Thoracic aorta (tissue), 2 donors: Measurements from ENCODE around the gene ULBP3. TPM values are rescaled to one million over a fixed set of nuclear protein-coding genes. Genes with fewer than 3 reads are reported as not detected.
"Not testable (repeated sequence)": the region's sequence is repeated elsewhere in the genome, so short reads cannot be mapped to it uniquely, and the experiment has no call there.

Experiments used
- ATAC-seq: fragments of 150-250 bp; one replicate; pipeline ENCODE4 v1.8.0; 2017; ENCODE audit warnings: low read depth; ENCODE audit not compliant: insufficient number of reproducible peaks, low FRiP score
- DNase-seq: peaks from one replicate; pipeline ENCODE4 v3.0.0-alpha.2; 2020; ENCODE audit warnings: low spot score
- H3K27ac ChIP-seq, 2 donors: fragments of 200-600 bp; sonication (generic); 1 replicate in 1 of 2; 2 replicates in 1 of 2; pipeline ENCODE4 v1.5.1; 2016; ENCODE audit warnings: mild to moderate bottlenecking in 2 of 2, moderate library complexity in 2 of 2
- H3K27me3 ChIP-seq: fragments of 200-600 bp; sonication (generic); replicated peaks from 2 replicates; pipeline ENCODE4 v1.6.0; 2016; ENCODE audit warnings: mild to moderate bottlenecking; ENCODE audit not compliant: insufficient read depth
- H3K36me3 ChIP-seq: fragments of 200-600 bp; sonication (generic); one replicate; pipeline ENCODE4 v1.5.1; 2016
- H3K4me1 ChIP-seq, 2 donors: fragments of 200-600 bp; sonication (generic); 1 replicate in 1 of 2; 2 replicates in 1 of 2; pipeline versions ENCODE4 v1.5.1 to v1.6.0; 2016; ENCODE audit warnings: low read depth in 2 of 2, mild to moderate bottlenecking in 1 of 2; ENCODE audit not compliant: control insufficient read depth in 1 of 2
- H3K4me3 ChIP-seq: fragments of 200-600 bp; sonication (generic); 2 replicates; pipeline ENCODE4 v1.5.1; 2016; ENCODE audit warnings: mild to moderate bottlenecking
- H3K9me3 ChIP-seq: fragments of 200-600 bp; sonication (generic); 2 replicates; pipeline ENCODE4 v1.5.1; 2016
- total RNA-seq, 2 donors: library from RNA; depleted of rRNA; stranded (reverse); fragments of >200 nt; gene quantifications; one replicate each; pipeline versions ENCODE4 v1.1.0 to v1.2.3, GENCODE V29; 2016
- TF ChIP-seq, protein P1 (sequence below): fragments of 200-600 bp; sonication (generic); IDR thresholded peaks from one replicate; pipeline ENCODE4 v1.5.1; 2019; ENCODE audit warnings: antibody characterized with exemption

ULBP3 gene
- total RNA-seq, 2 donors from 2014 or later: 0.78 to 3.0 TPM

GRCh38 chr6:150063640-150064039, 5.3 kb downstream of the ULBP3 start:
- Histone ChIP-seq H3K27ac (no peak overlapping the region), H3K4me3 (no peak overlapping the region), H3K27me3 (no peaks in the 10 kb centered on the region), H3K9me3 (no peaks in the 10 kb centered on the region), H3K4me1 (peaks cover 4 to 9% of the 10 kb centered on the region in 2 donors), H3K36me3 (no peaks in the 10 kb centered on the region)
- TF ChIP-seq, protein P1, sequence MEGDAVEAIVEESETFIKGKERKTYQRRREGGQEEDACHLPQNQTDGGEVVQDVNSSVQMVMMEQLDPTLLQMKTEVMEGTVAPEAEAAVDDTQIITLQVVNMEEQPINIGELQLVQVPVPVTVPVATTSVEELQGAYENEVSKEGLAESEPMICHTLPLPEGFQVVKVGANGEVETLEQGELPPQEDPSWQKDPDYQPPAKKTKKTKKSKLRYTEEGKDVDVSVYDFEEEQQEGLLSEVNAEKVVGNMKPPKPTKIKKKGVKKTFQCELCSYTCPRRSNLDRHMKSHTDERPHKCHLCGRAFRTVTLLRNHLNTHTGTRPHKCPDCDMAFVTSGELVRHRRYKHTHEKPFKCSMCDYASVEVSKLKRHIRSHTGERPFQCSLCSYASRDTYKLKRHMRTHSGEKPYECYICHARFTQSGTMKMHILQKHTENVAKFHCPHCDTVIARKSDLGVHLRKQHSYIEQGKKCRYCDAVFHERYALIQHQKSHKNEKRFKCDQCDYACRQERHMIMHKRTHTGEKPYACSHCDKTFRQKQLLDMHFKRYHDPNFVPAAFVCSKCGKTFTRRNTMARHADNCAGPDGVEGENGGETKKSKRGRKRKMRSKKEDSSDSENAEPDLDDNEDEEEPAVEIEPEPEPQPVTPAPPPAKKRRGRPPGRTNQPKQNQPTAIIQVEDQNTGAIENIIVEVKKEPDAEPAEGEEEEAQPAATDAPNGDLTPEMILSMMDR: no peak
- DNase-seq (no peak), ATAC-seq (no peak)

- not testable (repeated sequence) for H3K4me1 ChIP-seq, DNase-seq, H3K27ac ChIP-seq, ATAC-seq, H3K4me3 ChIP-seq, H3K9me3 ChIP-seq, H3K36me3 ChIP-seq, H3K27me3 ChIP-seq
These were observed 8.9 kb downstream of the ULBP3 start for GRCh38 chr6:150059973-150060372.

- TF ChIP-seq, protein P1: no peak
- H3K27me3 ChIP-seq: no peaks in the 10 kb centered on the region
- no peak for DNase-seq
- H3K9me3 ChIP-seq: no peaks in the 10 kb centered on the region
- ATAC-seq: no peak
- H3K4me3 ChIP-seq: no peak overlapping the region
- H3K4me1 ChIP-seq: no peaks in the 10 kb centered on the region
- H3K36me3 ChIP-seq: no peaks in the 10 kb centered on the region
- H3K27ac ChIP-seq: no peak overlapping the region
These were observed 9.9 kb downstream of the ULBP3 start for GRCh38 chr6:150058986-150059385.

GRCh38 chr6:150058231-150058792, 10.6 kb downstream of the ULBP3 start:
- H3K4me3 ChIP-seq: no peak overlapping the region
- H3K9me3 ChIP-seq: no peaks in the 10 kb centered on the region
- no peak for ATAC-seq
- no peaks in the 10 kb centered on the region for H3K36me3 ChIP-seq
- no peaks in the 10 kb centered on the region for H3K4me1 ChIP-seq
- TF ChIP-seq, protein P1: no peak
- no peak overlapping the region for H3K27ac ChIP-seq
- no peak for DNase-seq
- no peaks in the 10 kb centered on the region for H3K27me3 ChIP-seq

- ATAC-seq (no peak), DNase-seq (no peak)
- Histone ChIP-seq H3K9me3 (no peaks in the 10 kb centered on the region), H3K4me3 (no peak overlapping the region), H3K27ac (no peak overlapping the region), H3K36me3 (no peaks in the 10 kb centered on the region), H3K4me1 (no peaks in the 10 kb centered on the region), H3K27me3 (no peaks in the 10 kb centered on the region)
- TF ChIP-seq, protein P1: no peak
These were observed 11.4 kb downstream of the ULBP3 start for GRCh38 chr6:150057501-150057951.

DNA sequence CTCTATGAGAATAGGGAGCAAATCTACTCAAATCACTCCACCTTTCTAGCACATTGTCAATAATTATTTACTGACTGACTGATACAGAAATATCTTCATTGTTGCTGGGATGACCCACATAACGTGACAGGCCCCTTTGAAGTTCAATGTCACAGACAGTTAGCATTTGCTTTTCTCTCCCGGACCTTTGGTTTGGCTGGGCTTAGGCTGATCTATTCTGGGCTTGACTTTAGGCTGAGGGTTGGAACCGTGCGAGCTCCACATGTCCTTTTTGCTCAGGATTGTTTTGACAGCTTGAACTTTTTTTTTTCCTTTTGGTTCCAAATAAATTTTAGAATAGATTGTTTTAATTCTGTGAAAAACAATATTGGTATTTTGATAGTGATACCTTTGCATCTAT, 12.0 kb downstream of the ULBP3 start:
- Histone ChIP-seq H3K4me3 (no peak overlapping the region), H3K27ac (no peak overlapping the region), H3K36me3 (no peaks in the 10 kb centered on the region), H3K9me3 (no peaks in the 10 kb centered on the region), H3K27me3 (no peaks in the 10 kb centered on the region), H3K4me1 (no peaks in the 10 kb centered on the region)
- no peak for ATAC-seq
- no peak for DNase-seq
- TF ChIP-seq, protein P1: no peak
